Neural progenitor cell (in vitro differentiated cells): ENCODE data around the gene SNX9. TPM values are rescaled to one million over a fixed set of nuclear protein-coding genes. Genes with fewer than 3 reads are reported as not detected.

Source experiments
- DNase-seq: peaks from one replicate; pipeline ENCODE4 v3.0.0-alpha.2; 2016; ENCODE audit warnings: low spot score
- H2AFZ ChIP-seq: fragments of 200-600 bp; sonication (generic); replicated peaks from 2 replicates; pipeline ENCODE4 v1.6.1; 2016; ENCODE audit warnings: antibody characterized with exemption
- H3F3A ChIP-seq: fragments of 200-600 bp; sonication (generic); 2 replicates; pipeline ENCODE4 v1.6.1; 2016; ENCODE audit warnings: antibody characterized with exemption, low read depth
- H3K27ac ChIP-seq: fragments of 200-600 bp; sonication (generic); 2 replicates; pipeline ENCODE4 v1.5.1; 2016; ENCODE audit warnings: mild to moderate bottlenecking
- H3K27me3 ChIP-seq: fragments of 200-600 bp; sonication (generic); 2 replicates; pipeline ENCODE4 v1.6.1; 2016; ENCODE audit warnings: mild to moderate bottlenecking, moderate library complexity
- H3K36me3 ChIP-seq: fragments of 200-600 bp; sonication (generic); 2 replicates; pipeline ENCODE4 v1.5.1; 2016
- H3K4me1 ChIP-seq: fragments of 200-600 bp; sonication (generic); 2 replicates; pipeline ENCODE4 v1.6.1; 2016; ENCODE audit warnings: mixed run types
- H3K4me2 ChIP-seq: fragments of 200-600 bp; sonication (generic); 2 replicates; pipeline ENCODE4 v1.6.1; 2016
- H3K4me3 ChIP-seq: fragments of 200-600 bp; sonication (generic); 2 replicates; pipeline ENCODE4 v1.5.1; 2016
- H3K79me2 ChIP-seq: fragments of 200-600 bp; sonication (generic); 2 replicates; pipeline ENCODE4 v1.6.1; 2016; ENCODE audit warnings: low read depth
- H3K9ac ChIP-seq: fragments of 200-600 bp; sonication (generic); 2 replicates; pipeline ENCODE4 v1.6.1; 2016
- H3K9me3 ChIP-seq: fragments of 200-600 bp; sonication (generic); 2 replicates; pipeline ENCODE4 v1.5.1; 2016; ENCODE audit warnings: low read depth
- H4K20me1 ChIP-seq: fragments of 200-600 bp; sonication (generic); 2 replicates; pipeline ENCODE4 v1.6.1; 2016; ENCODE audit warnings: low read depth
- H3K27ac Mint-ChIP-seq: 3 replicates; pipeline ENCODE4 v1.8.0; 2021; ENCODE audit warnings: mixed read lengths
- H3K27me3 Mint-ChIP-seq: 2 replicates; pipeline ENCODE4 v1.8.0; 2022; ENCODE audit warnings: low read depth, mild to moderate bottlenecking, inconsistent platforms, moderate library complexity, mixed read lengths; ENCODE audit not compliant: insufficient read depth
- H3K36me3 Mint-ChIP-seq: 3 replicates; pipeline ENCODE4 v1.8.0; 2021; ENCODE audit warnings: mixed read lengths
- H3K4me1 Mint-ChIP-seq: 3 replicates; pipeline ENCODE4 v1.8.0; 2021; ENCODE audit warnings: mixed read lengths
- H3K4me3 Mint-ChIP-seq: 3 replicates; pipeline ENCODE4 v1.8.0; 2021; ENCODE audit warnings: mild to moderate bottlenecking, moderate library complexity, mixed read lengths
- H3K9me3 Mint-ChIP-seq: 3 replicates; pipeline ENCODE4 v1.8.0; 2020; ENCODE audit warnings: mixed read lengths
- CTCF ChIP-seq: fragments of 200-600 bp; sonication (generic); IDR thresholded peaks from 2 replicates; pipeline ENCODE4 v1.5.1; 2017; ENCODE audit warnings: antibody characterized with exemption, mild to moderate bottlenecking
- EZH2 ChIP-seq: fragments of 200-600 bp; sonication (generic); IDR thresholded peaks from 2 replicates; pipeline ENCODE4 v1.6.1; 2017; ENCODE audit warnings: antibody characterized with exemption, mild to moderate bottlenecking, moderate library complexity
- EZH2phosphoT487 ChIP-seq: fragments of 200-600 bp; sonication (generic); IDR thresholded peaks from 2 replicates; pipeline ENCODE4 v1.6.1; 2017; ENCODE audit warnings: antibody characterized with exemption
- total RNA-seq: library from RNA; depleted of rRNA; stranded (reverse); fragments of >200 nt; gene quantifications from 2 replicates; pipeline ENCODE4 v1.2.3, GENCODE V29; 2015; ENCODE audit warnings: low replicate concordance

Gene SNX9
- total RNA-seq, 1 donor from 2014 or later: 17.8 TPM

GRCh38 chr6:157867155-157867559, 44.1 kb downstream of the SNX9 start:
- H3K4me3 Mint-ChIP-seq: no peak overlapping the region
- H3K27ac ChIP-seq: no peak overlapping the region
- no peaks in the 10 kb centered on the region for H3K27me3 Mint-ChIP-seq
- H3K9ac ChIP-seq: no peak overlapping the region
- H3K9me3 ChIP-seq: no peaks in the 10 kb centered on the region
- H4K20me1 ChIP-seq: no peaks in the 10 kb centered on the region
- H3F3A ChIP-seq: no peaks in the 10 kb centered on the region
- no peak for DNase-seq
- no peaks in the 10 kb centered on the region for H3K4me1 ChIP-seq
- peaks cover 6% of the 10 kb centered on the region for H3K36me3 Mint-ChIP-seq
- H3K4me1 Mint-ChIP-seq: peaks cover 2% of the 10 kb centered on the region
- TF ChIP-seq CTCF (no peak), EZH2 (no peak), EZH2phosphoT487 (no peak)
- H3K36me3 ChIP-seq: no peaks in the 10 kb centered on the region
- H3K79me2 ChIP-seq: peaks cover 38% of the 10 kb centered on the region
- H2AFZ ChIP-seq: no peak overlapping the region
- H3K4me3 ChIP-seq: no peak overlapping the region
- no peaks in the 10 kb centered on the region for H3K9me3 Mint-ChIP-seq
- H3K4me2 ChIP-seq: no peak overlapping the region
- no peaks in the 10 kb centered on the region for H3K27me3 ChIP-seq
- H3K27ac Mint-ChIP-seq: no peak overlapping the region

GRCh38 chr6:157867981-157868380, 44.9 kb downstream of the SNX9 start:
- peaks cover 4% of the 10 kb centered on the region for H3F3A ChIP-seq
- DNase-seq: no peak
- H3K27ac ChIP-seq: no peak overlapping the region
- no peak overlapping the region for H3K4me3 ChIP-seq
- peaks cover 30% of the 10 kb centered on the region for H3K79me2 ChIP-seq
- TF ChIP-seq EZH2: no peak
- no peak for TF ChIP-seq CTCF
- no peak for TF ChIP-seq EZH2phosphoT487
- Mint-ChIP-seq H3K4me3 (no peak overlapping the region), H3K36me3 (peaks cover 6% of the 10 kb centered on the region), H3K9me3 (no peaks in the 10 kb centered on the region), H3K4me1 (peaks cover 2% of the 10 kb centered on the region), H3K27me3 (no peaks in the 10 kb centered on the region), H3K27ac (no peak overlapping the region)
- no peaks in the 10 kb centered on the region for H3K4me1 ChIP-seq
- no peak overlapping the region for H2AFZ ChIP-seq
- H3K36me3 ChIP-seq: no peaks in the 10 kb centered on the region
- H3K9ac ChIP-seq: no peak overlapping the region
- no peaks in the 10 kb centered on the region for H3K27me3 ChIP-seq
- no peaks in the 10 kb centered on the region for H3K9me3 ChIP-seq
- no peaks in the 10 kb centered on the region for H4K20me1 ChIP-seq
- H3K4me2 ChIP-seq: no peak overlapping the region

- peaks cover 4% of the 10 kb centered on the region for H3F3A ChIP-seq
- H3K4me2 ChIP-seq: no peak overlapping the region
These were observed 45.8 kb downstream of the SNX9 start for GRCh38 chr6:157868835-157869234.

More at GRCh38 chr6:157868835-157869234, 45.8 kb downstream of the SNX9 start:
- peaks cover 4% of the 10 kb centered on the region for H3K36me3 Mint-ChIP-seq
- no peaks in the 10 kb centered on the region for H3K27me3 Mint-ChIP-seq
- Histone ChIP-seq H3K27ac (no peak overlapping the region), H3K79me2 (peaks cover 21% of the 10 kb centered on the region), H3K27me3 (no peaks in the 10 kb centered on the region), H3K9ac (no peak overlapping the region), H3K4me1 (no peaks in the 10 kb centered on the region), H2AFZ (no peak overlapping the region), H3K4me3 (no peak overlapping the region), H3K9me3 (no peaks in the 10 kb centered on the region), H3K36me3 (no peaks in the 10 kb centered on the region), H4K20me1 (no peaks in the 10 kb centered on the region)
- no peak overlapping the region for H3K4me3 Mint-ChIP-seq
- H3K9me3 Mint-ChIP-seq: no peaks in the 10 kb centered on the region
- no peak for DNase-seq
- TF ChIP-seq CTCF (no peak), EZH2 (no peak), EZH2phosphoT487 (no peak)
- H3K4me1 Mint-ChIP-seq: peaks cover 2% of the 10 kb centered on the region
- H3K27ac Mint-ChIP-seq: no peak overlapping the region
